ENCODE results near the gene FGD1. TPM values are rescaled to one million over a fixed set of nuclear protein-coding genes. Genes with fewer than 3 reads are reported as not detected.

FGD1 gene
- total RNA-seq, 1 experiment from 2014 or later: 19.2 TPM

- peaks cover 2% of the 10 kb centered on the region for H3K27me3 Mint-ChIP-seq (ENCODE audit: low read depth)
- peak within 1 kb of the TSS; percentile 91 to 93 for H3K4me3 Mint-ChIP-seq
- peaks cover 72 to 75% of the 10 kb centered on the region in 2 experiments for H3K9me3 Mint-ChIP-seq
- peaks cover 32 to 45% (median 33%) of the 10 kb centered on the region in 3 experiments for H3K36me3 Mint-ChIP-seq (ENCODE audit: insufficient read depth in 1 of 3, low read depth in 3 of 3)
- Histone ChIP-seq H3K23ac (ENCODE audit: insufficient read length, low read depth, low read length) (no peak within 1 kb of the TSS), H3K56ac (ENCODE audit: insufficient read length, low read depth, low read length) (no peak within 1 kb of the TSS), H3K9me3 (ENCODE audit: control insufficient read depth, low read depth, low read length) (peaks cover 24% of the 10 kb centered on the region), H3K14ac (ENCODE audit: insufficient read depth, low read length) (peak within 1 kb of the TSS; percentile 97), H3T11ph (ENCODE audit: low read length) (peak within 1 kb of the TSS; percentile 86), H3K4ac (ENCODE audit: low read depth, low read length) (peak within 1 kb of the TSS; percentile 68; the same call in 1 of the 2 replicates), H3K4me2 (ENCODE audit: insufficient read depth, insufficient read length, low read length) (peak within 1 kb of the TSS; percentile 42), H2BK20ac (ENCODE audit: low read depth, low read length, poor library complexity, severe bottlenecking) (no peak within 1 kb of the TSS), H3K23me2 (ENCODE audit: insufficient read length, low read depth, low read length, poor library complexity, severe bottlenecking) (no peaks in the 10 kb centered on the region), H3K18ac (ENCODE audit: insufficient read length, low read depth, low read length) (peak within 1 kb of the TSS; percentile 98), H4K5ac (ENCODE audit: insufficient read length, low read depth, low read length) (peak within 1 kb of the TSS; percentile 88), H4K91ac (ENCODE audit: insufficient read length, low read depth, low read length) (peak within 1 kb of the TSS; percentile 60), H3K79me1 (ENCODE audit: insufficient read depth, low read depth, low read length, poor library complexity, severe bottlenecking) (no peaks in the 10 kb centered on the region), H3K27ac (ENCODE audit: insufficient read length, low read depth, low read length) (peak within 1 kb of the TSS; percentile 55), H4K8ac (replicated peaks; ENCODE audit: insufficient read length, low read depth, low read length) (no peak within 1 kb of the TSS), H2AFZ (ENCODE audit: low read length) (no peak within 1 kb of the TSS), H2BK15ac (ENCODE audit: low read depth, low read length) (no peak within 1 kb of the TSS), H3K4me1 (ENCODE audit: insufficient read depth, low read length) (no peaks in the 10 kb centered on the region), H4K20me1 (ENCODE audit: control insufficient read depth, insufficient read depth, insufficient read length) (no peaks in the 10 kb centered on the region), H3K9ac (ENCODE audit: extremely low read depth, insufficient read length, low read length) (peak within 1 kb of the TSS; percentile 74), H2BK12ac (ENCODE audit: insufficient read length, low read depth, low read length) (no peak within 1 kb of the TSS), H2AK5ac (ENCODE audit: insufficient read length, low read length) (no peak within 1 kb of the TSS), H2BK120ac (ENCODE audit: low read depth, low read length, poor library complexity, severe bottlenecking) (peak within 1 kb of the TSS; percentile 98), H3K79me2 (ENCODE audit: insufficient read depth, low read length) (peaks cover 10% of the 10 kb centered on the region; the same call in 1 of the 2 replicates), H2BK5ac (ENCODE audit: insufficient read length, low read length) (no peak within 1 kb of the TSS), H3K27me3 (ENCODE audit: insufficient read depth, low read length) (no peaks in the 10 kb centered on the region)
- TF ChIP-seq, protein P1, sequence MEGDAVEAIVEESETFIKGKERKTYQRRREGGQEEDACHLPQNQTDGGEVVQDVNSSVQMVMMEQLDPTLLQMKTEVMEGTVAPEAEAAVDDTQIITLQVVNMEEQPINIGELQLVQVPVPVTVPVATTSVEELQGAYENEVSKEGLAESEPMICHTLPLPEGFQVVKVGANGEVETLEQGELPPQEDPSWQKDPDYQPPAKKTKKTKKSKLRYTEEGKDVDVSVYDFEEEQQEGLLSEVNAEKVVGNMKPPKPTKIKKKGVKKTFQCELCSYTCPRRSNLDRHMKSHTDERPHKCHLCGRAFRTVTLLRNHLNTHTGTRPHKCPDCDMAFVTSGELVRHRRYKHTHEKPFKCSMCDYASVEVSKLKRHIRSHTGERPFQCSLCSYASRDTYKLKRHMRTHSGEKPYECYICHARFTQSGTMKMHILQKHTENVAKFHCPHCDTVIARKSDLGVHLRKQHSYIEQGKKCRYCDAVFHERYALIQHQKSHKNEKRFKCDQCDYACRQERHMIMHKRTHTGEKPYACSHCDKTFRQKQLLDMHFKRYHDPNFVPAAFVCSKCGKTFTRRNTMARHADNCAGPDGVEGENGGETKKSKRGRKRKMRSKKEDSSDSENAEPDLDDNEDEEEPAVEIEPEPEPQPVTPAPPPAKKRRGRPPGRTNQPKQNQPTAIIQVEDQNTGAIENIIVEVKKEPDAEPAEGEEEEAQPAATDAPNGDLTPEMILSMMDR (conservative IDR thresholded peaks at IDR 0.05): no peak
- peak; percentile 89 for DNase-seq
- no CpG with 5 or more reads among the region's 51 CpGs for WGBS (ENCODE audit: extremely low coverage, insufficient read length, low lambda C conversion rate)
- H3K4me1 Mint-ChIP-seq: peaks cover 10 to 31% of the 10 kb centered on the region in 2 experiments
- H3K27ac Mint-ChIP-seq: peak within 1 kb of the TSS; percentile 97 to 99 (median 99)
These were observed 33.7 kb upstream of the FGD1 start, which contains the start of gene GNL3L for GRCh38 chrX:54529552-54530356. GNL3L (plus strand) TSS chrX:54530219; CDS start chrX:54532567, 2,348 bp downstream.
